Karpas-422 (cell line): ENCODE data around the gene AKAP8. TPM values are rescaled to one million over a fixed set of nuclear protein-coding genes. Genes with fewer than 3 reads are reported as not detected.
"Not testable (repeated sequence)": the region's sequence is repeated elsewhere in the genome, so short reads cannot be mapped to it uniquely, and the experiment has no call there.

Experiments
- DNase-seq: peaks from one replicate; pipeline ENCODE4 v3.0.0-alpha.2; 2015
- H2AFZ ChIP-seq: fragments of 200-600 bp; sonication (generic); 2 replicates; pipeline ENCODE4 v1.6.1; 2014; ENCODE audit warnings: antibody characterized with exemption, low read length, mixed read lengths
- H3K27ac ChIP-seq: fragments of 200-600 bp; sonication (generic); 2 replicates; pipeline ENCODE4 v1.5.1; 2014; ENCODE audit warnings: mild to moderate bottlenecking, low read length, moderate library complexity
- H3K27me3 ChIP-seq: fragments of 200-600 bp; sonication (generic); 2 replicates; pipeline ENCODE4 v1.6.1; 2014; ENCODE audit warnings: low read length, mixed read lengths
- H3K36me3 ChIP-seq: fragments of 200-600 bp; sonication (generic); 2 replicates; pipeline ENCODE4 v1.6.1; 2014; ENCODE audit warnings: low read length, mixed read lengths; ENCODE audit not compliant: insufficient read depth
- H3K4me1 ChIP-seq: fragments of 200-600 bp; sonication (generic); 2 replicates; pipeline ENCODE4 v1.6.1; 2014; ENCODE audit warnings: mild to moderate bottlenecking, low read length, mixed read lengths
- H3K4me2 ChIP-seq: fragments of 200-600 bp; sonication (generic); 2 replicates; pipeline ENCODE4 v1.6.1; 2014; ENCODE audit warnings: low read length, low read depth, mild to moderate bottlenecking; ENCODE audit not compliant: poor library complexity, severe bottlenecking
- H3K4me3 ChIP-seq: fragments of 200-600 bp; sonication (generic); 2 replicates; pipeline ENCODE4 v1.5.1; 2014; ENCODE audit warnings: mild to moderate bottlenecking, antibody characterized with exemption, low read length, mixed read lengths
- H3K79me2 ChIP-seq: fragments of 200-600 bp; sonication (generic); 2 replicates; pipeline ENCODE4 v1.6.1; 2014; ENCODE audit warnings: mild to moderate bottlenecking, low read length, mixed read lengths
- H3K9ac ChIP-seq: fragments of 200-600 bp; sonication (generic); 2 replicates; pipeline ENCODE4 v1.6.0; 2014; ENCODE audit warnings: low read length
- H3K9me2 ChIP-seq: fragments of 200-600 bp; sonication (generic), shearing (Covaris generic); replicated peaks from 2 replicates; pipeline ENCODE4 v1.6.0; 2014; ENCODE audit warnings: mild to moderate bottlenecking, low read length, moderate library complexity; ENCODE audit not compliant: insufficient read depth
- H3K9me3 ChIP-seq: fragments of 300-700, 200-600 bp; sonication (generic); 2 replicates; pipeline ENCODE4 v1.6.1; 2014; ENCODE audit warnings: low read length, mixed read lengths
- H4K20me1 ChIP-seq: fragments of 200-600 bp; sonication (generic); 2 replicates; pipeline ENCODE4 v1.6.1; 2014; ENCODE audit warnings: mild to moderate bottlenecking, antibody characterized with exemption, low read length, low read depth; ENCODE audit not compliant: insufficient read depth
- total RNA-seq: library from RNA; depleted of rRNA; stranded (reverse); fragments of >200 nt; shearing (Covaris generic); gene quantifications from 2 replicates; pipeline ENCODE4 v1.2.3, GENCODE V29; 2014; ENCODE audit warnings: low replicate concordance

AKAP8 gene
- total RNA-seq, 1 experiment from 2014 or later, result 11.7 TPM

- no peak overlapping the region for H3K4me3 ChIP-seq
- H4K20me1 ChIP-seq, result 0 out of 2 replicates have a peak, but pooled peaks cover 5% of the 10 kb centered on the region
- no peaks in the 10 kb centered on the region for H3K9me3 ChIP-seq
- DNase-seq, result no peak
- no peak overlapping the region for H2AFZ ChIP-seq
- no peak overlapping the region for H3K4me2 ChIP-seq
- no peaks in the 10 kb centered on the region for H3K27me3 ChIP-seq
- H3K27ac ChIP-seq, result no peak overlapping the region
- no peaks in the 10 kb centered on the region for H3K9me2 ChIP-seq
- no peak overlapping the region for H3K9ac ChIP-seq
- H3K36me3 ChIP-seq, result peaks cover 34% of the 10 kb centered on the region; the same call in 1 of the 2 replicates
- no peaks in the 10 kb centered on the region for H3K79me2 ChIP-seq
- no peaks in the 10 kb centered on the region for H3K4me1 ChIP-seq
These were observed 24.9 kb downstream of the AKAP8 start for GRCh38 chr19:15354566-15355296.

GRCh38 chr19:15353908-15354307 lies 25.7 kb downstream of the AKAP8 start:
- no peaks in the 10 kb centered on the region for H3K4me1 ChIP-seq
- H3K9me2 ChIP-seq, result no peaks in the 10 kb centered on the region
- H4K20me1 ChIP-seq, result 0 out of 2 replicates have a peak, but pooled peaks cover 5% of the 10 kb centered on the region
- peaks cover 27% of the 10 kb centered on the region; the same call in 1 of the 2 replicates for H3K36me3 ChIP-seq
- no peak overlapping the region for H3K27ac ChIP-seq
- H3K27me3 ChIP-seq, result no peaks in the 10 kb centered on the region
- no peaks in the 10 kb centered on the region for H3K79me2 ChIP-seq
- no peaks in the 10 kb centered on the region for H3K9me3 ChIP-seq
- H3K4me3 ChIP-seq, result no peak overlapping the region
- no peak overlapping the region for H2AFZ ChIP-seq
- DNase-seq, result no peak
- no peak overlapping the region for H3K4me2 ChIP-seq
- H3K9ac ChIP-seq, result no peak overlapping the region

- H3K4me3 ChIP-seq, H4K20me1 ChIP-seq, H3K9ac ChIP-seq, H3K27me3 ChIP-seq, DNase-seq, H2AFZ ChIP-seq, H3K27ac ChIP-seq, H3K4me2 ChIP-seq, H3K9me3 ChIP-seq, H3K9me2 ChIP-seq, H3K79me2 ChIP-seq, H3K4me1 ChIP-seq: not testable (repeated sequence)
- H3K36me3 ChIP-seq, result peaks cover 14% of the 10 kb centered on the region; the same call in 1 of the 2 replicates
These were observed 27.1 kb downstream of the AKAP8 start for GRCh38 chr19:15352535-15352934.

- not testable (repeated sequence) for H3K4me1 ChIP-seq, H3K27ac ChIP-seq, H4K20me1 ChIP-seq, H3K9ac ChIP-seq, H3K4me2 ChIP-seq, H3K36me3 ChIP-seq, H3K27me3 ChIP-seq, H3K9me2 ChIP-seq, H3K4me3 ChIP-seq, H2AFZ ChIP-seq, H3K9me3 ChIP-seq, DNase-seq
- peaks cover 13% of the 10 kb centered on the region for H3K79me2 ChIP-seq
These were observed 38.3 kb downstream of the AKAP8 start for GRCh38 chr19:15341328-15341727.

- Histone ChIP-seq H4K20me1 (no peaks in the 10 kb centered on the region), H3K4me3 (no peak overlapping the region), H3K27ac (no peak overlapping the region), H2AFZ (no peak overlapping the region), H3K36me3 (0 out of 2 replicates have a peak, but pooled peaks cover 2% of the 10 kb centered on the region), H3K9ac (no peak overlapping the region), H3K9me3 (no peaks in the 10 kb centered on the region), H3K27me3 (no peaks in the 10 kb centered on the region), H3K79me2 (peaks cover 20% of the 10 kb centered on the region), H3K9me2 (no peaks in the 10 kb centered on the region), H3K4me2 (no peak overlapping the region), H3K4me1 (no peaks in the 10 kb centered on the region)
- DNase-seq, result no peak
These were observed 39.5 kb downstream of the AKAP8 start for GRCh38 chr19:15340086-15340485.

- no peak for DNase-seq
- Histone ChIP-seq H3K27me3 (no peaks in the 10 kb centered on the region), H4K20me1 (no peaks in the 10 kb centered on the region), H3K4me2 (no peak overlapping the region), H3K27ac (no peak overlapping the region), H3K9me3 (no peaks in the 10 kb centered on the region), H3K4me3 (no peak overlapping the region), H3K79me2 (peaks cover 41% of the 10 kb centered on the region), H3K36me3 (no peaks in the 10 kb centered on the region), H3K9me2 (no peaks in the 10 kb centered on the region), H2AFZ (no peak overlapping the region), H3K4me1 (peaks cover 14% of the 10 kb centered on the region), H3K9ac (no peak overlapping the region)
These were observed 42.4 kb downstream of the AKAP8 start for GRCh38 chr19:15337202-15337601.

- not testable (repeated sequence) for H3K9ac ChIP-seq, H3K9me3 ChIP-seq, H2AFZ ChIP-seq, H3K27ac ChIP-seq, H4K20me1 ChIP-seq, H3K27me3 ChIP-seq, H3K4me3 ChIP-seq, DNase-seq, H3K36me3 ChIP-seq, H3K4me2 ChIP-seq, H3K9me2 ChIP-seq
- H3K79me2 ChIP-seq, result peaks cover 48% of the 10 kb centered on the region
- peaks cover 14% of the 10 kb centered on the region for H3K4me1 ChIP-seq
These were observed 43.6 kb downstream of the AKAP8 start for GRCh38 chr19:15335992-15336391.

- Histone ChIP-seq H2AFZ (peak within 1 kb of the TSS; percentile 81; the same call in 1 of the 2 replicates), H3K27me3 (no peaks in the 10 kb centered on the region), H3K4me2 (peak within 1 kb of the TSS; percentile 92), H3K9me3 (no peaks in the 10 kb centered on the region), H3K79me2 (peaks cover 72% of the 10 kb centered on the region), H3K27ac (peak within 1 kb of the TSS; percentile 86), H3K9me2 (no peaks in the 10 kb centered on the region), H3K36me3 (no peaks in the 10 kb centered on the region), H3K4me3 (peak within 1 kb of the TSS; percentile 98), H4K20me1 (peaks cover 38% of the 10 kb centered on the region), H3K9ac (peak within 1 kb of the TSS; percentile 99), H3K4me1 (peaks cover 49% of the 10 kb centered on the region)
- DNase-seq, result peak; percentile 92
These were observed 47.1 kb downstream of the AKAP8 start, which contains the start of gene BRD4 for GRCh38 chr19:15332311-15332996. BRD4 (minus strand) TSS chr19:15332539; CDS start chr19:15273099, 59,440 bp downstream.
